GM23338 (cell line): ENCODE measurements around the gene MYLK.

Source experiments
- CTCF ChIP-seq, 2 experiments: fragments of 200-600 bp in 1 of 2; sonication (generic) in 1 of 2; conservative IDR thresholded peaks; 2 replicates each; pipeline versions ENCODE4 v1.5.1 to v1.6.1; 2016 to 2017; ENCODE audit warnings: antibody characterized with exemption in 2 of 2, low read depth in 2 of 2, mild to moderate bottlenecking in 2 of 2, moderate library complexity in 1 of 2
- EZH2 ChIP-seq: fragments of 200-600 bp; sonication (generic); IDR thresholded peaks from one replicate; pipeline ENCODE4 v1.8.0; 2017; ENCODE audit warnings: antibody characterized with exemption, mild to moderate bottlenecking, low read depth; ENCODE audit not compliant: unreplicated experiment
- NANOG ChIP-seq: IDR thresholded peaks from 2 replicates; pipeline ENCODE4 v1.6.1; 2016; ENCODE audit warnings: antibody characterized with exemption, borderline replicate concordance
- ZNF462 ChIP-seq: fragments of 250-450 bp; sonication (Bioruptor Pico); IDR thresholded peaks from 2 replicates; pipeline ENCODE4 v1.5.0; 2020; ENCODE audit warnings: mild to moderate bottlenecking, moderate library complexity

DNA sequence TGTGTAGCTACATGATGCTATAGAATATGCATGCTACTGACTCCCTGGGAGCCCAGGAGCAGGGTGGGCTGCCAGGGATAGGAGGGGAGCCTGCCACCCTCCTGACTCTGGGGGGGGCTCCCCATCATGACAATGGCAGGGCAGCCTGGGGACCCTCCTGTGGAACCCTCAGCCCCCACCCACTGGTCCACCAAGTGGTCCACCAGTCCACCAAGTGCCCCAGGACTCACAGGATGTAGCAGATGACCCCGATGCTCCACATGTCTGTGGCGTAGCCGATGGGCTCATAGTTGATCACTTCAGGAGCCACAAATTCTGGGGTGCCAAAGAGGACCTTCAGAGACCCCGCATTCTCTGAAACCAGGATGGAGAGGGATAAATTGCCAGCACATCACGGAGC is 246.3 kb downstream of the MYLK start:
- TF ChIP-seq ZNF462, result no peak
- no peak for TF ChIP-seq CTCF (conservative IDR thresholded peaks at IDR 0.05; ENCODE audit: low read depth in 2 of 2)
- no peak for TF ChIP-seq NANOG
- no peak for TF ChIP-seq EZH2
